ENCODE data around the gene YWHAE.

GRCh38 chr17:1440921-1441320 is 40.9 kb upstream of the YWHAE start:
- TF ChIP-seq, protein P1, sequence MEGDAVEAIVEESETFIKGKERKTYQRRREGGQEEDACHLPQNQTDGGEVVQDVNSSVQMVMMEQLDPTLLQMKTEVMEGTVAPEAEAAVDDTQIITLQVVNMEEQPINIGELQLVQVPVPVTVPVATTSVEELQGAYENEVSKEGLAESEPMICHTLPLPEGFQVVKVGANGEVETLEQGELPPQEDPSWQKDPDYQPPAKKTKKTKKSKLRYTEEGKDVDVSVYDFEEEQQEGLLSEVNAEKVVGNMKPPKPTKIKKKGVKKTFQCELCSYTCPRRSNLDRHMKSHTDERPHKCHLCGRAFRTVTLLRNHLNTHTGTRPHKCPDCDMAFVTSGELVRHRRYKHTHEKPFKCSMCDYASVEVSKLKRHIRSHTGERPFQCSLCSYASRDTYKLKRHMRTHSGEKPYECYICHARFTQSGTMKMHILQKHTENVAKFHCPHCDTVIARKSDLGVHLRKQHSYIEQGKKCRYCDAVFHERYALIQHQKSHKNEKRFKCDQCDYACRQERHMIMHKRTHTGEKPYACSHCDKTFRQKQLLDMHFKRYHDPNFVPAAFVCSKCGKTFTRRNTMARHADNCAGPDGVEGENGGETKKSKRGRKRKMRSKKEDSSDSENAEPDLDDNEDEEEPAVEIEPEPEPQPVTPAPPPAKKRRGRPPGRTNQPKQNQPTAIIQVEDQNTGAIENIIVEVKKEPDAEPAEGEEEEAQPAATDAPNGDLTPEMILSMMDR (IDR thresholded peaks at IDR 0.05): no peak
- no peak for TF ChIP-seq POLR2A (IDR thresholded peaks at IDR 0.05)
- TF ChIP-seq POLR2AphosphoS5 (IDR thresholded peaks at IDR 0.05): no peak
